PFSK-1 (cell line): ENCODE results near the gene AWAT2. TPM values are rescaled to one million over a fixed set of nuclear protein-coding genes. Genes with fewer than 3 reads are reported as not detected.

Experiments
- FOXP2 ChIP-seq: optimal IDR thresholded peaks from 2 replicates; pipeline ENCODE3; 2011; ENCODE audit warnings: borderline replicate concordance, control low read depth, inconsistent platforms; ENCODE audit not compliant: insufficient read depth; ENCODE audit errors: extremely low read length, extremely low read depth
- POLR2AphosphoS5 ChIP-seq: IDR thresholded peaks from 2 replicates; pipeline ENCODE4 v1.6.1; 2012; ENCODE audit warnings: low read depth, mild to moderate bottlenecking, control low read depth, low read length, moderate library complexity
- REST ChIP-seq, 2 experiments: IDR thresholded peaks; 2 replicates each; pipeline versions ENCODE4 v1.6.1 to v1.8.0; 2011 to 2012; ENCODE audit warnings: low read depth in 2 of 2, low read length in 2 of 2, control low read depth in 1 of 2, inconsistent platforms in 1 of 2, mild to moderate bottlenecking in 1 of 2, moderate library complexity in 1 of 2; ENCODE audit not compliant: insufficient read depth in 1 of 2
- SIN3A ChIP-seq: IDR thresholded peaks from 2 replicates; pipeline ENCODE4 v1.6.1; 2012; ENCODE audit warnings: mild to moderate bottlenecking, low read length, moderate library complexity, borderline replicate concordance; ENCODE audit not compliant: insufficient read depth
- TAF1 ChIP-seq: IDR thresholded peaks from 2 replicates; pipeline ENCODE4 v1.6.1; 2012; ENCODE audit warnings: low read length, control low read depth, borderline replicate concordance; ENCODE audit not compliant: insufficient read depth
- polyA plus RNA-seq: library from polyadenylated mRNA; unstranded; fragments of >200 nt; gene quantifications from one replicate; pipeline ENCODE4 v1.2.1, GENCODE V29; 2012; ENCODE audit warnings: low read depth, missing spikeins; ENCODE audit not compliant: insufficient read length

AWAT2 gene
- not detected for polyA plus RNA-seq

- TF ChIP-seq TAF1 = no peak
- no peak for TF ChIP-seq SIN3A
- no peak for TF ChIP-seq FOXP2
- no peak for TF ChIP-seq POLR2AphosphoS5
- TF ChIP-seq REST (IDR thresholded peaks at IDR 0.05; ENCODE audit: insufficient read depth in 1 of 2, low read depth in 2 of 2, low read length in 2 of 2) = no peak
Measured at GRCh38 chrX:70049925-70050324, at the start of gene AWAT2. AWAT2 (minus strand) TSS chrX:70049938; CDS start chrX:70049932, 6 bp downstream.

GRCh38 chrX:70096052-70096451 is 46.3 kb upstream of the AWAT2 start:
- TF ChIP-seq FOXP2 = no peak

GRCh38 chrX:70092247-70092646 is 42.5 kb upstream of the AWAT2 start:
- TF ChIP-seq REST (IDR thresholded peaks at IDR 0.05; ENCODE audit: insufficient read depth in 1 of 2, low read depth in 2 of 2, low read length in 2 of 2) (no peak), TAF1 (no peak), POLR2AphosphoS5 (no peak), SIN3A (no peak), FOXP2 (no peak)

- no peak for TF ChIP-seq SIN3A
- TF ChIP-seq POLR2AphosphoS5 = no peak
- no peak for TF ChIP-seq REST (IDR thresholded peaks at IDR 0.05; ENCODE audit: insufficient read depth in 1 of 2, low read depth in 2 of 2, low read length in 2 of 2)
- TF ChIP-seq TAF1 = no peak
- TF ChIP-seq FOXP2 = no peak
Measured at GRCh38 chrX:70089604-70090297, 40.0 kb upstream of the AWAT2 start.

GRCh38 chrX:70088751-70089150 is 39.0 kb upstream of the AWAT2 start:
- no peak for TF ChIP-seq POLR2AphosphoS5

- no peak for TF ChIP-seq TAF1
- TF ChIP-seq FOXP2 = no peak
- TF ChIP-seq SIN3A = no peak
- TF ChIP-seq REST (IDR thresholded peaks at IDR 0.05; ENCODE audit: insufficient read depth in 1 of 2, low read depth in 2 of 2, low read length in 2 of 2) = no peak
- TF ChIP-seq POLR2AphosphoS5 = no peak
Measured at GRCh38 chrX:70087857-70088630, 38.3 kb upstream of the AWAT2 start.
